ENCODE data around the gene SPATA24. TPM values are rescaled to one million over a fixed set of nuclear protein-coding genes. Genes with fewer than 3 reads are reported as not detected.

SPATA24 gene
- total and polyA plus RNA-seq, 2 experiments from 2014 or later = 12.8 to 45.3 TPM

- H3K4me3 ChIP-seq = peak overlapping the region; percentile 32
- TF ChIP-seq CTCF (IDR thresholded peaks at IDR 0.05; ENCODE audit: low read depth, low read length) = peak; percentile 62
- peak; percentile 66 to 74 for DNase-seq (ENCODE audit: low read depth in 1 of 2, low spot score in 1 of 2)
- no peaks in the 10 kb centered on the region for H3K4me1 ChIP-seq (ENCODE audit: low read depth)
- H3K27ac ChIP-seq = peak overlapping the region; percentile 35
- peaks cover 11% of the 10 kb centered on the region for H3K27me3 ChIP-seq
- no peaks in the 10 kb centered on the region for H3K9me3 ChIP-seq (ENCODE audit: low read depth)
- no peaks in the 10 kb centered on the region for H3K36me3 ChIP-seq
Observed at GRCh38 chr5:139394123-139394653, 9.7 kb downstream of the SPATA24 start.

GRCh38 chr5:139393497-139394122, 10.3 kb downstream of the SPATA24 start:
- no peak for DNase-seq (ENCODE audit: low read depth in 1 of 2, low spot score in 1 of 2)
- H3K27me3 ChIP-seq = peaks cover 11% of the 10 kb centered on the region
- peak overlapping the region; percentile 32 for H3K4me3 ChIP-seq
- no peak overlapping the region for H3K27ac ChIP-seq
- peaks cover 1% of the 10 kb centered on the region for H3K4me1 ChIP-seq (ENCODE audit: low read depth)
- H3K36me3 ChIP-seq = no peaks in the 10 kb centered on the region
- no peaks in the 10 kb centered on the region for H3K9me3 ChIP-seq (ENCODE audit: low read depth)
- TF ChIP-seq CTCF (IDR thresholded peaks at IDR 0.05; ENCODE audit: low read depth, low read length) = no peak

GRCh38 chr5:139392678-139393496, 11.0 kb downstream of the SPATA24 start:
- peak; percentile 58 for TF ChIP-seq CTCF (IDR thresholded peaks at IDR 0.05; ENCODE audit: low read depth, low read length)
- H3K36me3 ChIP-seq = no peaks in the 10 kb centered on the region
- H3K4me1 ChIP-seq (ENCODE audit: low read depth) = peaks cover 8% of the 10 kb centered on the region
- H3K27me3 ChIP-seq = peaks cover 11% of the 10 kb centered on the region
- peak; percentile 66 to 70 for DNase-seq (ENCODE audit: low read depth in 1 of 2, low spot score in 1 of 2)
- H3K27ac ChIP-seq = no peak overlapping the region
- peak overlapping the region; percentile 32 for H3K4me3 ChIP-seq
- H3K9me3 ChIP-seq (ENCODE audit: low read depth) = no peaks in the 10 kb centered on the region

- H3K36me3 ChIP-seq = no peaks in the 10 kb centered on the region
- H3K4me1 ChIP-seq (ENCODE audit: low read depth) = peaks cover 12% of the 10 kb centered on the region
- no peak overlapping the region for H3K27ac ChIP-seq
- H3K4me3 ChIP-seq = peak overlapping the region; percentile 32
- no peaks in the 10 kb centered on the region for H3K9me3 ChIP-seq (ENCODE audit: low read depth)
- TF ChIP-seq CTCF (IDR thresholded peaks at IDR 0.05; ENCODE audit: low read depth, low read length) = no peak
- peaks cover 11% of the 10 kb centered on the region for H3K27me3 ChIP-seq
- DNase-seq (ENCODE audit: low read depth in 1 of 2, low spot score in 1 of 2) = no peak
Observed at GRCh38 chr5:139392324-139392677, 11.6 kb downstream of the SPATA24 start.

- H3K27ac ChIP-seq = no peak overlapping the region
- H3K4me3 ChIP-seq = no peak overlapping the region
- no peak for TF ChIP-seq CTCF (IDR thresholded peaks at IDR 0.05; ENCODE audit: low read depth, low read length)
- no peaks in the 10 kb centered on the region for H3K9me3 ChIP-seq (ENCODE audit: low read depth)
- peaks cover 11% of the 10 kb centered on the region for H3K27me3 ChIP-seq
- no peak for DNase-seq (ENCODE audit: low read depth in 1 of 2, low spot score in 1 of 2)
- H3K4me1 ChIP-seq (ENCODE audit: low read depth) = peaks cover 12% of the 10 kb centered on the region
- no peaks in the 10 kb centered on the region for H3K36me3 ChIP-seq
Observed at GRCh38 chr5:139391570-139392323, 12.1 kb downstream of the SPATA24 start.

Data from cardiac muscle cell (in vitro differentiated cells and primary cell).